Colonic mucosa (tissue), 4 donors: ENCODE measurements around the gene UGT1A5. TPM values are rescaled to one million over a fixed set of nuclear protein-coding genes. Genes with fewer than 3 reads are reported as not detected.

Experiments used
- DNase-seq: peaks from one replicate; pipeline ENCODE4 v3.0.0-alpha.2; 2020
- H3K27ac ChIP-seq: fragments of 200-600 bp; one replicate; pipeline ENCODE4 v1.8.0; 2021
- H3K27me3 ChIP-seq: fragments of 200-600 bp; one replicate; pipeline ENCODE4 v1.8.0; 2021
- H3K36me3 ChIP-seq: fragments of 200-600 bp; one replicate; pipeline ENCODE4 v1.8.0; 2021
- H3K4me1 ChIP-seq: fragments of 200-600 bp; one replicate; pipeline ENCODE4 v1.8.0; 2021; ENCODE audit warnings: mild to moderate bottlenecking
- H3K4me3 ChIP-seq: fragments of 200-600 bp; one replicate; pipeline ENCODE4 v1.8.0; 2021
- H3K9ac ChIP-seq, 2 donors: one replicate each; pipeline ENCODE4 v1.7.0; 2013; ENCODE audit warnings: control low read depth in 2 of 2, low read depth in 2 of 2, low read length in 2 of 2
- H3K9me3 ChIP-seq: fragments of 200-600 bp; one replicate; pipeline ENCODE4 v1.8.0; 2021
- CTCF ChIP-seq: fragments of 200-600 bp; IDR thresholded peaks from one replicate; pipeline ENCODE4 v1.8.0; 2022; ENCODE audit warnings: antibody characterized with exemption, mild to moderate bottlenecking
- intact Hi-C: fragments of 100-400 bp; cut with DNase I; formaldehyde crosslinking; loops from one replicate; pipeline ENCODE4 v1.14.1; 2022
- total RNA-seq, 2 donors: library from RNA; stranded (reverse); fragmentation: NEBNext Ultra II Directional in 1 of 2; extraction: Animal tissue kit (Norgen Biotek cat#: 25700) in 1 of 2; gene quantifications; one replicate each; pipeline ENCODE4 v1.2.1, GENCODE V29; 2021
- donor health status: healthy.
- donor health status: DM: no; HTN: no; CAD: no.
- donor health status: DM: no; HTN: no; CAD: no.

The UGT1A5 gene
- total RNA-seq, 2 donors from 2014 or later, result 1.1 to 2.4 TPM

- DNase-seq, result peak; percentile 12
- intact Hi-C loops, result no loop called here
- TF ChIP-seq CTCF, result no peak
Observed at GRCh38 chr2:233802132-233802815, 89.6 kb downstream of the UGT1A5 start.

GRCh38 chr2:233803292-233803911 is 90.7 kb downstream of the UGT1A5 start:
- intact Hi-C loops, result no loop called here
- TF ChIP-seq CTCF, result no peak

More at GRCh38 chr2:233802132-233802815, 89.6 kb downstream of the UGT1A5 start:
- H3K9me3 ChIP-seq, result no peaks in the 10 kb centered on the region
- H3K27me3 ChIP-seq, result no peaks in the 10 kb centered on the region
- no peak overlapping the region for H3K27ac ChIP-seq
- no peaks in the 10 kb centered on the region for H3K36me3 ChIP-seq
- no peak overlapping the region for H3K4me3 ChIP-seq
- no peak overlapping the region for H3K9ac ChIP-seq
- H3K4me1 ChIP-seq, result no peaks in the 10 kb centered on the region

GRCh38 chr2:233803994-233804393 is 91.3 kb downstream of the UGT1A5 start:
- H3K27ac ChIP-seq, result no peak overlapping the region
- H3K27me3 ChIP-seq, result no peaks in the 10 kb centered on the region
- H3K36me3 ChIP-seq, result no peaks in the 10 kb centered on the region
- no peak overlapping the region for H3K4me3 ChIP-seq
- TF ChIP-seq CTCF, result no peak
- H3K4me1 ChIP-seq, result no peaks in the 10 kb centered on the region
- H3K9me3 ChIP-seq, result no peaks in the 10 kb centered on the region
- H3K9ac ChIP-seq, result no peak overlapping the region
- intact Hi-C loops, result no loop called here
- peak; percentile 5 for DNase-seq

More at GRCh38 chr2:233803292-233803911, 90.7 kb downstream of the UGT1A5 start:
- H3K9me3 ChIP-seq, result no peaks in the 10 kb centered on the region
- peak; percentile 6 for DNase-seq
- H3K27ac ChIP-seq, result no peak overlapping the region
- no peak overlapping the region for H3K9ac ChIP-seq
- H3K4me1 ChIP-seq, result no peaks in the 10 kb centered on the region
- no peaks in the 10 kb centered on the region for H3K36me3 ChIP-seq
- no peaks in the 10 kb centered on the region for H3K27me3 ChIP-seq
- no peak overlapping the region for H3K4me3 ChIP-seq

- no peaks in the 10 kb centered on the region for H3K4me1 ChIP-seq
- DNase-seq, result no peak
- no peaks in the 10 kb centered on the region for H3K27me3 ChIP-seq
- intact Hi-C loops, result no loop called here
- no peaks in the 10 kb centered on the region for H3K9me3 ChIP-seq
- H3K4me3 ChIP-seq, result no peak overlapping the region
- H3K27ac ChIP-seq, result no peak overlapping the region
- no peak overlapping the region for H3K9ac ChIP-seq
- TF ChIP-seq CTCF, result no peak
- H3K36me3 ChIP-seq, result no peaks in the 10 kb centered on the region
Observed at GRCh38 chr2:233807215-233807865, 94.6 kb downstream of the UGT1A5 start.

GRCh38 chr2:233807966-233808935 is 95.5 kb downstream of the UGT1A5 start:
- H3K4me3 ChIP-seq, result no peak overlapping the region
- H3K27ac ChIP-seq, result no peak overlapping the region
- intact Hi-C loops, result no loop called here
- H3K9me3 ChIP-seq, result no peaks in the 10 kb centered on the region
- no peak for DNase-seq
- no peak overlapping the region for H3K9ac ChIP-seq
- no peaks in the 10 kb centered on the region for H3K27me3 ChIP-seq
- H3K36me3 ChIP-seq, result no peaks in the 10 kb centered on the region
- TF ChIP-seq CTCF, result no peak
- no peaks in the 10 kb centered on the region for H3K4me1 ChIP-seq
